GM06990 (cell line): ENCODE results near the gene ZNF708.

ENCODE experiments used
- DNase-seq: peaks from one replicate; pipeline ENCODE4 v3.0.0-alpha.2; 2011; ENCODE audit not compliant: insufficient read length; ENCODE audit errors: extremely low read depth
- H3K27me3 ChIP-seq: replicated peaks from 2 replicates; pipeline ENCODE4 v1.6.0; 2011; ENCODE audit warnings: low read length; ENCODE audit not compliant: control insufficient read depth, insufficient read depth
- H3K36me3 ChIP-seq: 2 replicates; pipeline ENCODE4 v1.5.1; 2011; ENCODE audit warnings: low read length; ENCODE audit not compliant: control insufficient read depth, insufficient read depth
- H3K4me3 ChIP-seq: replicated peaks from 2 replicates; pipeline ENCODE4 v1.5.1; 2011; ENCODE audit warnings: low read depth, mild to moderate bottlenecking, control low read depth, low read length
- CTCF ChIP-seq: IDR thresholded peaks from 2 replicates; pipeline ENCODE4 v1.5.1; 2011; ENCODE audit warnings: low read length, control low read depth, mild to moderate bottlenecking, inconsistent platforms; ENCODE audit not compliant: insufficient read depth, poor library complexity, severe bottlenecking

The ZNF708 gene

GRCh38 chr19:21328406-21328805 lies 804 bp downstream of the ZNF708 start:
- no peak for DNase-seq

GRCh38 chr19:21326169-21326568 lies 3.0 kb downstream of the ZNF708 start:
- Histone ChIP-seq H3K36me3 (no peaks in the 10 kb centered on the region; the same call in 1 of the 2 replicates), H3K4me3 (no peak overlapping the region), H3K27me3 (no peaks in the 10 kb centered on the region)
- DNase-seq = no peak
- TF ChIP-seq CTCF = no peak

More at GRCh38 chr19:21328406-21328805, 804 bp downstream of the ZNF708 start:
- Histone ChIP-seq H3K27me3 (no peaks in the 10 kb centered on the region), H3K36me3 (no peaks in the 10 kb centered on the region; the same call in 1 of the 2 replicates), H3K4me3 (peak overlapping the region; percentile 87)
- TF ChIP-seq CTCF = no peak

GRCh38 chr19:21323000-21323399 lies 6.2 kb downstream of the ZNF708 start:
- Histone ChIP-seq H3K36me3 (no peaks in the 10 kb centered on the region; the same call in 1 of the 2 replicates), H3K4me3 (no peak overlapping the region), H3K27me3 (no peaks in the 10 kb centered on the region)
- DNase-seq = no peak
- TF ChIP-seq CTCF = no peak

- Histone ChIP-seq H3K4me3 (no peak overlapping the region), H3K36me3 (peaks cover 2% of the 10 kb centered on the region; the same call in 1 of the 2 replicates), H3K27me3 (no peaks in the 10 kb centered on the region)
- no peak for DNase-seq
- TF ChIP-seq CTCF = no peak
Measured at GRCh38 chr19:21322528-21322927, 6.7 kb downstream of the ZNF708 start.

GRCh38 chr19:21321996-21322395 lies 7.2 kb downstream of the ZNF708 start:
- Histone ChIP-seq H3K27me3 (no peaks in the 10 kb centered on the region), H3K36me3 (peaks cover 2% of the 10 kb centered on the region; the same call in 1 of the 2 replicates), H3K4me3 (no peak overlapping the region)
- no peak for DNase-seq
- TF ChIP-seq CTCF = no peak

- DNase-seq = no peak
- H3K36me3 ChIP-seq = peaks cover 2% of the 10 kb centered on the region; the same call in 1 of the 2 replicates
- no peak overlapping the region for H3K4me3 ChIP-seq
- no peak for TF ChIP-seq CTCF
- no peaks in the 10 kb centered on the region for H3K27me3 ChIP-seq
Measured at GRCh38 chr19:21321134-21321533, 8.1 kb downstream of the ZNF708 start.
